LoVo (cell line): ENCODE results near the gene SIX4.

Experiments used
- DNase-seq: peaks from one replicate; pipeline ENCODE4 v3.0.0-alpha.2; 2016; ENCODE audit warnings: low spot score

SIX4 gene

DNA sequence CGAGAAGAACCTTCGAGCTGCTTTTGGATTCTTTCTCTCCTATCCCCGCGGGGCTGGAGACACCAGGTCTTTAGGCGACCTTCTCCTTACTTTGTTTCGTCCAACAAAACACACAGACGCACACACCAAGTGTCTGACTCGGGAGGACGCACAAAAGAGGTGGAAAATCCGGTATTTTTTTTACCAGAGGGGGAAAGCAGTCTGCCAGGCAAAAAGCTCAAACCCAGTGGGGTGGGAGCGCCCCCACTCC, 2.1 kb downstream of the SIX4 start:
- peak; percentile 10 for DNase-seq

DNA sequence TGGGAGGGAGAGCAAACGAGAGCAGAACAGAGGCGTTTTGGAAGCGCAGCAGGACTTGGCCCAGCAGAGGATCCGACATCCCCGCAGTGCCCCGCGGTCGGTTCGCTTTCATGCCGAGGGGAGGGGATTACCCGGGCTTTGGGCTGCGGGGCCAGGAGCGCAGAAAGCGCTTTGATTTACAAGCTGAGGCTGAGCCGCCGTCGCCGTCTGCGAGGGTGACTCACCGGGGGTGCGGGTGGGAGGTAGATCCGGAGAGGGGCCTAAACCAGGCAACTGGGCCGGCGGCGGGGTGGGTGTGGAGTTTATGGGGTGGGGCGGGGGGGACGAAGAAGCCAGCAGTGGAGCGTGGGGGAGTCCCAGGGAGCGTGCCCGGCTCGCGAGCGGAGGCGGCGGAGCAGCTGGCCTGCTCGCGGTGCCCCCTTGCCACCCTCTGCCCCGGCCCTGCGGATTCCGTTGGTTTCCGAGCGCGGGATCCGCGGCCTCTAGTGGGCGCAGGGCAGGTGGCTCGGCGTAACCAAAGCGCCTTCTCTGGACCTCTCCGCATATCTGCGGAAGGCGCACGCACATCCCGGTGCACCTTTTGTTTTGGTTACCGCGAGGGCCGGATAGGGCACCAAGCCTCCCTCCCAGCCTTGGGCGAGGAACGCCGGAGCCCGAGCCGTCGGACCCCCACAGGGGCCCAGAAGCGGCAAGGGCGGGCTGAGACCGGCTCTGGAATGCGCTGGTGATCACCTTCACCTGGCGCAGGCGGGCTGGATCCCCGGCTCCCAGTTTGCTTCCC, 2.6 kb downstream of the SIX4 start:
- peak; percentile 46 for DNase-seq

- no peak for DNase-seq
These were observed 3.2 kb downstream of the SIX4 start for GRCh38 chr14:60720962-60721325.

- DNase-seq = no peak
These were observed 3.8 kb downstream of the SIX4 start for GRCh38 chr14:60720391-60720790.

- DNase-seq = no peak
These were observed 10.6 kb downstream of the SIX4 start for GRCh38 chr14:60713513-60713912.

GRCh38 chr14:60710494-60710893, 13.7 kb downstream of the SIX4 start:
- no peak for DNase-seq

GRCh38 chr14:60707858-60708257, 16.3 kb downstream of the SIX4 start:
- no peak for DNase-seq

- no peak for DNase-seq
These were observed 19.1 kb downstream of the SIX4 start for GRCh38 chr14:60705100-60705499.

- no peak for DNase-seq
These were observed 23.6 kb downstream of the SIX4 start for GRCh38 chr14:60700598-60700997.

DNA sequence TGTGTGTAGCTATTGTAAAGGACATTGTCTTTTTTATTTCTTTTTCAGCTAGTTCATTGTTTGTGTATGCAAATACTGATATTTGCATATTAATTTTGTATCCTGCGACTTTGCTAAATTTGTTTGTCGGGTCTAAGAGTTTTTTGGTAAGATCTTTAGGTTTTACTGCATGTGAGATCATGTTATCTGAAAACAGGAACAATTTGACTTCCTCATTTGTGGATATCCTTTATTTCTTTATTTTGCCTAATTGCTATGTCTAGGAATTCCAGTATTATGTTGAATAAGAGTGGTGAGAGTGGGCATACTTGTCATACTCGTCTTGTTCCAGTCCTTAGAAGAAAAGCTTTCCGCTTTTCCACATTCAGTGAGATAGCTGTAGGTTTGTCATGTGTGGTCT, 28.8 kb downstream of the SIX4 start:
- no peak for DNase-seq

GRCh38 chr14:60691383-60692113, 32.6 kb downstream of the SIX4 start:
- no peak for DNase-seq

DNA sequence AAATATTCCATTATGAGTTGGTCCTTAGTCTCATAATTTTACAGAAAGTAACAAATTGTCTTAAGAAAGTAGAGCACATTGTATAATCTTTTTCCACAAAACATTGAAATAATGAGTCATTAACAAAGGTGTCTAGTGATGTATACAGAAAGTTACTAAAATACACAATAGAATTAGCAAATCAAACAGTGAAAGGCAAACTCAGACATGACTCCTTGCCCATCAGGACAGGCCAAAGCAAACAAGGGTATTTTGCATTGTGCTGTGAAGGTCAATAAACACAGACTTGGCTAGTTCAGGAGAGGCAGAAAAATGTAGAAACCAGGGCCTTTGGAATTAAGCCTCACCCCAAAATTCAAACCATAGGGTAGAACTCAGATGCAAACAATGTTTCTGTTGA, 37.3 kb downstream of the SIX4 start:
- no peak for DNase-seq

DNA sequence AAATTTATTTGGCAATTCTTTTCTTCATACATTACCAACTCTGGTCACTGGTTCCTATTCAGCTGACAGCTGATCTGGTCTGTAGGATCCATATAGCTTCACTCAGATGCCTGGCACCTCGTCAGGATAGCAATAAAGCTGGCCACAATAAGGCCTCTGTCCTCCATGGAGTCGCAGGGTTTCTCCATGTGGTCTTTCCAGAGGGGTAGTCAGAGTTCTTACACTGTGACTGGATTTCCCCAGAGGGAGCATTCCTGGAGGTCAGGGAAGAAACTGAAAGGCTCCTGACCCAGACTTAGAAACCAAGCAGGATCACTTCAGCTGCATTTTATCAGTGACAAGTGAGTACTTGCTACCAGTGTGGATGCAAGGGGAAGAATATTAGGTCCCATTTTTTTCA, 39.9 kb downstream of the SIX4 start:
- no peak for DNase-seq

DNA sequence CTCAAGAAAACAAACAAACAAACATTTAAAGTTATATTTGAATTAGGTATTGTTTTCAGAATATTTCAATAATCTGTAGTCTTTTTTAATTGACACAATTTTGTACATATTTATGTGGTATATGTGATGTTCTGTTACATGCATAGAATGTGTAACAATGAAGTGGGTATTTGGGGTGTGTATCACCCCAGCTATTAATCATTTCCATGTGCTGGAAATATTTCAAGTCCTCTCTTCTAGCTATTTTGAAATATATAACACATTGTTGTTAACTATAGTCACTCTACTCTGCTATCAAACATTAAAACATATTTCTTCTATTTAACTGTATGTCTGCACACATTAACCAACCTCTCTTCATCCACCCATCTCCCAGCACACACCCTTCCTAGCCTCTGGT, 42.9 kb downstream of the SIX4 start:
- no peak for DNase-seq

DNA sequence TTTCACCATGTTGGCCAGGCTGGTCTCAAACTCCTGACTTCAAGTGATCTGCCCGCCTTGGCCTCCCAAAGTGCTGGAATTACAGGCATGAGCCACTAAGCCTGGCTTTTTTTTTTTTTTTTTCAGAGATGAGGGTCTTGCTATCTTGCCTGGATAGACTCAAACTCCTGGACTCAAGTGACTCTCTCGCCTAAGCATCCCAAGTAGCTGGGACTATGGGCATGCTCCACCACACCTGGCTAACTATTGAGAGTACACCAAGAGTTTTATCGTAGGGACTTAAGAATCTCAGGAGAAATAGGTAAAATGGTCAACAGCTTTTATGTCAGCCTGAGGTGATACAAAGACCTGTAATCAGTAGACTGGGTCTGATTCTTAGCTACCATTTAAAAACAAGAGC, 43.6 kb downstream of the SIX4 start:
- no peak for DNase-seq

DNA sequence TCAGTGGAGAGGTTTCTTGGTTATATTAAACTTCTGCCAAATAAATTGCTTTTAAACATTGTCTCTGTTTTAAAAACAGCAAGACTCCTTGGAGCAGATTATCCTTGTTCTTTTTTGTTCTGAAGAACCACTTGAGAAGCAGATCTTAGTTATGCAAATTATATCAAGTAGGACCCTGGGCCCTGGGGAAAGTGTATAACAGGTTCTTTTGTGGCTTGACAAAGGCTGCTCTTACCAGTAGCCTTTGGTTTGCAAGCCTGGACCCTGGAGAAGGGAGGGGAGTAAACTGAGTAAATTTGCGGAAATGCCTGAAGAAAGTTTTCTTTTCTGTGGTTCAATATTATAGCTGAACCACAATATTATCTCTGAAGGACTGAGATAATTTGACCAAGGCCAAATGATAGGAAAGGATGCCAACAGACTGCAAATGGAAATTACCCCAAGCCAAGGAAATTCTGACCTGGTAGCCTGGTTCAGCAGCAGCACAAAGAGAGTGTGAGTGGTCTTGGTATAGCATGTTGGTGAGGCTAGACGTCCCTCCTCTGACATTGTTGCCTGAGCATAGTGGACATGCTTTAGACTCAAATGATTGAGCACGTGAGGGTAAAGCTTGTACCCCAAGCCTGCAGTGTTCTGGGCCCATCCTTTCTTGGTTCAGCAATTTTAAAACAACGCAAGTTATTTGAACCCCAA, 44.4 kb downstream of the SIX4 start:
- no peak for DNase-seq

DNA sequence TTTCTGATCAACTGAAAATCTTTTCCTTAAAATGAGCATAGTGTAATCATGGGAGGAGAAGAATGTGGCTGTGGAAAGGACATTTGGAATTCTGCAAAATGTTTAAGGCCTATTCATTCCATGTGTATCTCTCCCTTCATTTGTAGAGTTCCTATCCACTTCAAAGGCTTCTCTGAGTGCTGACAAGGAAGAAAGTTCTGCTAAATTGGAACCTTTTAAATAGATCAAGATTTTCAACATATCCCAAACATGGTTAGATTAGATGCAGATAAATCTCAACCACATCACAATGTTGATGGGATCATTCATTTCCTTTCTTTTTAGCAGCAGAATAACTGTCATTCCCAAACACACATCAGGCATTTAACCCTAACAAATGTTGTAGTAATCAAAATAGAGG, 46.5 kb downstream of the SIX4 start:
- DNase-seq = no peak

- DNase-seq = no peak
These were observed 53.2 kb downstream of the SIX4 start for GRCh38 chr14:60670989-60671388.

DNA sequence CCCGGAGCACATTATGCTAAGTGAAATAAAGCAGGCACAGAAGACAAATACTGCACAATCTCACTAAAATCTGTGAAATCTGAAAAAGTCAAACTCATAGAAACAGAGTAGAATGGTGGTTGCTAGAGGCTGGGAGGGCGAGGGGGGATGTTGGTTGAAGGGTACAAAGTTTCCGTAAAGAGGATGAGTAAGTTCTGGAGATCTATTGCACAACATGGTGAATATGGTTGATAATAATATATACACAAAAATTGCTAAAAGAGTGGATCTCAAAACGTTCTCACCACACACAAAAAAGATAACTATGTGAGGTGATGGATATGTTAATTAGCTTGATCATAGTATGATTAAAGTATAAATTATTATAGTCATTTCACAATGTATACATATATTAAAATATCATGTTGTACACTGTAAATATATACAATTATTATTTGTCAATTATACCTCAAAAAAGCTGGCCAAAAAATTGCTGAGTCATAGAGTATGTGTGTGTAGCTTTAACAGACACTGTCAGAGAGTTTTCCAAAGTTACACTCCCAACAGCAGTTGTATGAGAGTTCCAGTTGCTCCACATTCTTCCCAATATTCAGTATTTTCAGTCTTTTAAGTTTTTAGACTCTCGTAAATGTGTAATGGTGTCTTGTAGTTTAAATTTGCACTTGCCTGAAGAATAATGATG, 55.6 kb downstream of the SIX4 start:
- DNase-seq = no peak

DNA sequence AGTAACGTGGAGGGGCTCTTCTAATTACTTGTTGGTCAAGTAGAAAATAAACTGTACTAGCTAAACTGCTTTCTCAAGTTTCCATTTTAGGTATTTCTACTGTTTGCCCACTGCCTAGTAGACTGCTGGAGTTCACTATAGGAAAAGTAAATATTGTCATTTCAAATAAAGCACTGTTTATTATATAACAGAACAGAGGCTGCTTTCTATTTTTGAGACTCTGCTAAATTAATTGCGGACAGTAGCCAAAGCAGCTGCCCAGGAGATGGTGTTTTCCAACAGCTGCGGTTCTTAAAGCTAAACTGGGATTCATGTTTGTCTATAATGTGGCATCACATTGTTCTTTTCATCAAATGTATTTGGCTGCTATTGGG, 59.0 kb downstream of the SIX4 start:
- DNase-seq = no peak

DNA sequence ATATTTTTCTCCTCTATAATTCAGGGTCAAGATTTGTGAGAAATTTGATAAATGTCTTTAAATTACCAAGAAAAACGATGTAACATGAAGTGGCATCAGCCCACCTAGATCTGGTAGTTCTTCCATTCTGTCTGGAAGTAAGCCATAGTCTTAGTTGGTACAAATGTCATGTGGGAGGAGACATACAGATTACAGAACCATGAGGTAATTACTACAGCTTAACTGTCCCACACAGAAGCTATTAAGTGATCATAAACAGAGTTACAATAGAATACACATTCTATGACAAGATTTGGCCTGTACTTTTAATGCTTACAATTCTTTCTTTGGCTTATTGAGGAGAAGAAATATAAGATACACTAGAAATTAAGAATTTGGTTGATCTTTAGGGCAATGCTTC, 61.2 kb downstream of the SIX4 start:
- DNase-seq = no peak

GRCh38 chr14:60661721-60662120, 62.4 kb downstream of the SIX4 start:
- DNase-seq = no peak
